GM21367 (cell line): Measurements from ENCODE around the gene WNT3.

Experiments
- ATAC-seq: cut with Tn5 transposase; IDR thresholded peaks from one replicate; pipeline ENCODE4 v1.9.1; 2021; ENCODE audit not compliant: unreplicated experiment

Gene WNT3

GRCh38 chr17:46837521-46837920 lies 19.0 kb upstream of the WNT3 start:
- ATAC-seq: no peak

- ATAC-seq: no peak
Measured at GRCh38 chr17:46836500-46836899, 18.0 kb upstream of the WNT3 start.

GRCh38 chr17:46834846-46835245 lies 16.4 kb upstream of the WNT3 start:
- ATAC-seq: no peak

GRCh38 chr17:46833840-46834208 lies 15.3 kb upstream of the WNT3 start:
- no peak for ATAC-seq

- ATAC-seq: no peak
Measured at GRCh38 chr17:46832945-46833839, 14.7 kb upstream of the WNT3 start.

- ATAC-seq: no peak
Measured at GRCh38 chr17:46832331-46832821, 13.9 kb upstream of the WNT3 start.

- ATAC-seq: no peak
Measured at GRCh38 chr17:46831573-46832330, 13.3 kb upstream of the WNT3 start.

GRCh38 chr17:46827274-46827673 lies 8.8 kb upstream of the WNT3 start:
- no peak for ATAC-seq

- ATAC-seq: no peak
Measured at GRCh38 chr17:46826116-46826515, 7.6 kb upstream of the WNT3 start.

GRCh38 chr17:46823657-46824056 lies 5.2 kb upstream of the WNT3 start:
- no peak for ATAC-seq

- no peak for ATAC-seq
Measured at GRCh38 chr17:46822388-46822921, 4.0 kb upstream of the WNT3 start.

GRCh38 chr17:46821482-46822387 lies 3.2 kb upstream of the WNT3 start:
- ATAC-seq: no peak

GRCh38 chr17:46820592-46821450 lies 2.3 kb upstream of the WNT3 start:
- ATAC-seq: no peak

- ATAC-seq: no peak
Measured at GRCh38 chr17:46819906-46820351, 1.4 kb upstream of the WNT3 start.

- ATAC-seq: no peak
Measured at GRCh38 chr17:46818929-46819859, 702 bp upstream of the WNT3 start.

GRCh38 chr17:46817901-46818209 lies 637 bp downstream of the WNT3 start:
- ATAC-seq: no peak

GRCh38 chr17:46817151-46817900 lies 1.2 kb downstream of the WNT3 start:
- no peak for ATAC-seq
